ENCODE measurements around the gene MFN1.

Gene MFN1

DNA sequence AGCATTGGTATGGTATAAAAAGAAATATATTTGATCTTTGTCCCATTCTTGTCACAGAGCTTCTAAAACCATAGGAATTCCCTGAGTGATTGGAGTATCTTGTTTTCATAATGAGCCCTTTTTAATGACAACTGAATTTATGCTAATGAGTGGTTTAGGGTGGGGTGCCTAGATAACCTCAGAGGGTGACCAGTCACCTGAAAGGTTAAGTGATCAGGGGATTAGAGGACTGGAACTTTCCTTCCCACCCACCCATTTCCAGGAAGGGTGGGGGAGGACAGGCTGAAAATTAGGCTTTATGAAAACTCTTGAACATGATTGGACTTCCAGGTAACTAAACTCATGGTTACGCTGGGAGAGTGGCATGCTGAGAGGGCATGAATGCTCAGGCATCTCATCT lies 8.5 kb downstream of the MFN1 start:
- no peak overlapping the region for H3K27ac ChIP-seq
- TF ChIP-seq, protein P1, sequence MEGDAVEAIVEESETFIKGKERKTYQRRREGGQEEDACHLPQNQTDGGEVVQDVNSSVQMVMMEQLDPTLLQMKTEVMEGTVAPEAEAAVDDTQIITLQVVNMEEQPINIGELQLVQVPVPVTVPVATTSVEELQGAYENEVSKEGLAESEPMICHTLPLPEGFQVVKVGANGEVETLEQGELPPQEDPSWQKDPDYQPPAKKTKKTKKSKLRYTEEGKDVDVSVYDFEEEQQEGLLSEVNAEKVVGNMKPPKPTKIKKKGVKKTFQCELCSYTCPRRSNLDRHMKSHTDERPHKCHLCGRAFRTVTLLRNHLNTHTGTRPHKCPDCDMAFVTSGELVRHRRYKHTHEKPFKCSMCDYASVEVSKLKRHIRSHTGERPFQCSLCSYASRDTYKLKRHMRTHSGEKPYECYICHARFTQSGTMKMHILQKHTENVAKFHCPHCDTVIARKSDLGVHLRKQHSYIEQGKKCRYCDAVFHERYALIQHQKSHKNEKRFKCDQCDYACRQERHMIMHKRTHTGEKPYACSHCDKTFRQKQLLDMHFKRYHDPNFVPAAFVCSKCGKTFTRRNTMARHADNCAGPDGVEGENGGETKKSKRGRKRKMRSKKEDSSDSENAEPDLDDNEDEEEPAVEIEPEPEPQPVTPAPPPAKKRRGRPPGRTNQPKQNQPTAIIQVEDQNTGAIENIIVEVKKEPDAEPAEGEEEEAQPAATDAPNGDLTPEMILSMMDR (IDR thresholded peaks at IDR 0.05), result no peak
- TF ChIP-seq ZFX (IDR thresholded peaks at IDR 0.05; ENCODE audit: borderline replicate concordance), result no peak

DNA sequence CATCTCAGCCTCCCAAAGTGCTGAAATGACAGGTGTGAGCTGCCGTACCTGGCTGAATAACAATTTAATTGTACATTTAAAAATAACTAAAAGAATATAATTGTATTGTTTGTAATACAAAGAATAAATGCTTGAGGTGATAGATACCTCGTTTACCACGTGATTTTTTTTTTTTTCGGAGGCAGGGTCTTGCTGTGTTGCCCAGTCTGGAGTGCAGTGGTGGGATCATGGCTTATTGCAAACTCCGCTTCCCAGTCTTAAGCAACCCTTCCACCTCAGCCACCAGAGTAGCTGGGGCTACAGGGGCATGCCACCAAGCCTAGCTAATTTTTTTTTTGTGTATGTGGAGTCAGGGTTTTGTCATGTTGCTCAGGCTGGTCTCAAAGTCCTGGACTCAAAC lies 15.8 kb downstream of the MFN1 start:
- no peak overlapping the region for H3K27ac ChIP-seq
- TF ChIP-seq ZFX (IDR thresholded peaks at IDR 0.05; ENCODE audit: borderline replicate concordance), result no peak
- TF ChIP-seq, protein P1 (IDR thresholded peaks at IDR 0.05), result no peak

DNA sequence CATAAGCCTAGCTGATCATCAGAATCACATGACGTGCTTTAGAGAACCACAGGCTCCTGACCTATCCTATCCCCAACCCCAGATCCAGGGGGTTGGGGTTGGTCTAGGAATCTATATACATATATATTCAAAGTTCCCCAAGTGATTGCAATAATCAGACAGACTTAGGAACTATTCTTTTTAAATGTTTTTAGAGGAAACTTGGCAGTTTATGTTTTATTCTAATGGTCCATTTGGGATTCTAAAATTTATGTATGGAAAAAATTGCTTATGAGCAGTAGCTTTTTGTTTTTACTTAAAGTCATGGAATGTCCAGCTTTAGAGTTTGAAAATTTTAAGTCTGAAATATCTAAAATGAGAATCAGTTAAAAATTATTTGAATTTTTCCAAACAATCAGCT lies 22.1 kb downstream of the MFN1 start:
- TF ChIP-seq, protein P1 (IDR thresholded peaks at IDR 0.05), result no peak
- no peak for TF ChIP-seq ZFX (IDR thresholded peaks at IDR 0.05; ENCODE audit: borderline replicate concordance)
- no peak overlapping the region for H3K27ac ChIP-seq

DNA sequence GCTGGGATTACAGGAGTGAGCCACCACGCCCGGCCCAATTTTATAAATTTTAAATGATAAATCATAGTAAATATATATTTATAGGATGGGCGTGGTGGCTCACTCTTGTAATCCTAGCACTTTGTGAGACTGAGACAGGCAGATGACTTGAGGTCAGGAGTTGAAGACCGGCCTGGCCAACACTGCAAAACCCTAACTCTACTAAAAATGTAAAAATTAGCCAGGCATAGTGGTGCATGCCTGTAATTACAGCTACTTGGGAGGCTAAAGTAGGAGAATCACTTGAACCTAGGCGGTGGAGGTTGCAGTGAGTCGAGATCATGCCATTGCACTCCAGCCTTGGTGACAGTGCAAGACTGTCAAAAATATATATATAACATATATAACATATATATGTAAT lies 26.4 kb downstream of the MFN1 start:
- TF ChIP-seq, protein P1 (IDR thresholded peaks at IDR 0.05), result no peak
- no peak for TF ChIP-seq ZFX (IDR thresholded peaks at IDR 0.05; ENCODE audit: borderline replicate concordance)
- H3K27ac ChIP-seq, result no peak overlapping the region

DNA sequence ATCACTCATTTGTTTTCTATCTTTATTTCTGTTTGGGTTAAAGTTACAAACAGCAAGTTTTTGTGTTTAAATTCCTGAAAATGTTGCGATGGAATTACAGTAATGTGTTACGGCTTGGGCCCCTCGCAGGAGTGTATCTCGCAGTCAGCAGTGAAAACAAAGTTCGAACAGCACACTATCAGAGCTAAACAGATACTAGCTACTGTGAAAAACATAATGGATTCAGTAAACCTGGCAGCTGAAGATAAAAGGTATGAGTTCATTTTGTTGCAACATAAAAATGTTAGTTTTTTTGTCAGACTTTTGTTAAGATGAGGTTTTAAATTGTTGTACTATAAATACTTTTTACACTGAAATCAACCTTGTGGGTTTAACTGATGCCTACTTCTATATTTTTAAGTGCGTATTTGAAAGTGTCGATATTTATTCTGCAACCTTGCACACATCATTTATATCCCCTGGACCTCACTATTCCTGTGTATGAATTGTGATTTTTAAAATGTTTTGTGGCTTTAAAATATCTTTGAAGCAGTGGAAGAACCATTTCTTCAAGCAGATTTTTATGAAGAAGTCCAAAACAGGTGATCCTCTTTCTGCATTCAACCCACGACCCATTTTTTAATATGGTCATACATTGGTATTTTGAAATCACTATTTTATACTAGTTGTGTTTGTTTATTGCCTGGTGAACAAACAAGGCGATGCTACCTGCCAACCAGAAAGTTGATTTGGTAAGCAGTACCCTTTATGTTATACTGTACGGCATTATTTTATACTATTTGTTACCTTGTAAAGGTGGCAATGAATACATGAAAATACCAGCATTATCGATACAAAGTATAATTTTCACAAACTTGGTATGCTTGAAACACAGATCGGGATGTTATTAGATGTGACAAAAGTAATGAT lies 27.8 kb downstream of the MFN1 start:
- TF ChIP-seq ZFX (IDR thresholded peaks at IDR 0.05; ENCODE audit: borderline replicate concordance), result no peak
- TF ChIP-seq, protein P1 (IDR thresholded peaks at IDR 0.05), result no peak
- no peak overlapping the region for H3K27ac ChIP-seq

DNA sequence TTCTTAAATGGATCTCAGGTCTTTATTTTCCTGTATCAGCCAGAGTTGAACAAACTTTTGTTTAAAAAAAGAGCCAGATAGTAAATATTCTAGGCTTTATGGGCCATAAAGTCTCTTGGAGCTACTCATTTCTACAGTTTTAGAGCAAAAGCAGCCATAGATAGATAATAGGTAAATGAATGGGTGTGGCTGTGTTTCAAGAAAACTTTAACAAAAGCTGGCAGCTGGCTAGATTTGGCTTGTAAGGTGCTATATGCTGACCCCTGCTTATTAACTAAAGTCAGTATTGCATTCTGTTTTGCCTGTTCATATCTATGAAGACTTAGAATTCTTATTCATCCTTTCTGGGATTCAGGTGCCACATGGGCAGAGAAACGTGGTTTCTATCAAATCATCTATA lies 29.0 kb downstream of the MFN1 start:
- TF ChIP-seq ZFX (IDR thresholded peaks at IDR 0.05; ENCODE audit: borderline replicate concordance), result no peak
- TF ChIP-seq, protein P1 (IDR thresholded peaks at IDR 0.05), result no peak
- no peak overlapping the region for H3K27ac ChIP-seq

DNA sequence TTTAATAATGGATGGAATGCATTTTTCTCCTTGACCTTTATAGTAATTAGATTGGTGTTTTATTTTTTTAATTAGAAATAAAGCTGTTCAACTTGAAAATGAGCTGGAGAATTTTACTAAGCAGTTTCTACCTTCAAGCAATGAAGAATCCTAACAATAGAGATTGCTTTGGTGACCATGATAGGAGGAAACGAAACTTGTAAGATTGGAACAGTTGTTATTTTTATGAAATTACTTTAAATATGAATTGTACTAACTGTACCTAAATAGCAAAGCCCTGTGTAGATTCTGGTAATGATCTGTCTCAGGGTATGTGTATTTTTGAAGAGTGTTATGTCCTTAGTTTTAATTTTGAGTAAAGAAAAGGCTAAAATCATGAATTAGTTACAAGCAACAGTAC lies 44.4 kb downstream of the MFN1 start:
- TF ChIP-seq, protein P1 (IDR thresholded peaks at IDR 0.05), result no peak
- TF ChIP-seq ZFX (IDR thresholded peaks at IDR 0.05; ENCODE audit: borderline replicate concordance), result no peak
- no peak overlapping the region for H3K27ac ChIP-seq
